Mammary epithelial cell (primary cell): ENCODE measurements around the gene LIMA1.

Source experiments
- EZH2 ChIP-seq: IDR thresholded peaks from 2 replicates; pipeline ENCODE4 v1.6.1; 2012; ENCODE audit warnings: low read length, inconsistent platforms, borderline replicate concordance
- TF ChIP-seq, protein P1 (sequence below), 2 donors: IDR thresholded peaks in 1 of 2; conservative IDR thresholded peaks in 1 of 2; 2 replicates each; pipeline ENCODE4 v1.5.1; 2011 to 2012; ENCODE audit warnings: inconsistent platforms in 2 of 2, low read length in 2 of 2, mild to moderate bottlenecking in 2 of 2, control low read depth in 1 of 2, low read depth in 1 of 2; ENCODE audit not compliant: insufficient read depth in 1 of 2; ENCODE audit errors: extremely low read depth in 1 of 2

GRCh38 chr12:50187084-50187900 lies 96.0 kb downstream of the LIMA1 start:
- TF ChIP-seq, protein P1, sequence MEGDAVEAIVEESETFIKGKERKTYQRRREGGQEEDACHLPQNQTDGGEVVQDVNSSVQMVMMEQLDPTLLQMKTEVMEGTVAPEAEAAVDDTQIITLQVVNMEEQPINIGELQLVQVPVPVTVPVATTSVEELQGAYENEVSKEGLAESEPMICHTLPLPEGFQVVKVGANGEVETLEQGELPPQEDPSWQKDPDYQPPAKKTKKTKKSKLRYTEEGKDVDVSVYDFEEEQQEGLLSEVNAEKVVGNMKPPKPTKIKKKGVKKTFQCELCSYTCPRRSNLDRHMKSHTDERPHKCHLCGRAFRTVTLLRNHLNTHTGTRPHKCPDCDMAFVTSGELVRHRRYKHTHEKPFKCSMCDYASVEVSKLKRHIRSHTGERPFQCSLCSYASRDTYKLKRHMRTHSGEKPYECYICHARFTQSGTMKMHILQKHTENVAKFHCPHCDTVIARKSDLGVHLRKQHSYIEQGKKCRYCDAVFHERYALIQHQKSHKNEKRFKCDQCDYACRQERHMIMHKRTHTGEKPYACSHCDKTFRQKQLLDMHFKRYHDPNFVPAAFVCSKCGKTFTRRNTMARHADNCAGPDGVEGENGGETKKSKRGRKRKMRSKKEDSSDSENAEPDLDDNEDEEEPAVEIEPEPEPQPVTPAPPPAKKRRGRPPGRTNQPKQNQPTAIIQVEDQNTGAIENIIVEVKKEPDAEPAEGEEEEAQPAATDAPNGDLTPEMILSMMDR (conservative IDR thresholded peaks at IDR 0.05 in 1 of 2, IDR thresholded peaks at IDR 0.05 in 1 of 2; ENCODE audit: extremely low read depth in 1 of 2, insufficient read depth in 1 of 2, low read depth in 1 of 2, low read length in 2 of 2): no peak
- no peak for TF ChIP-seq EZH2
